ENCODE measurements around the gene NOX4.

DNA sequence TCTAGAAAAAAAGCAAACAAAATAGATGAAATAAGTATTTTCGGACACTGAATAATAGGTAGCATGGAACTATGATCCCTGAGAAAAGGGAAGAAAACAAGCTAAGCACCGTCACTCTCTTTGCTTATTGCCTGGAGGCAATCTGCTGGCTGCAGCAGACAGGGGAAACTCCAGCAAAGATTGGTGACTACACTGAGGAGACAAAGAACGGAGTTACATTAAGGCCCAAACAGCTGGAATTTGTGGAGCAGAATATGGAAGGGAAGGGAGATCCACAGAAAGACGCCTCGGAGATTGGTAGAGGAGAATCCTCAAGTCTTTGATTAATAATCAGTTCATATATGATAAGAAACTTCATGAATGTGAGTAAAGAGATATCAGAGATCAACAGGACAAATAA is 163.3 kb downstream of the NOX4 start:
- TF ChIP-seq, protein P1, sequence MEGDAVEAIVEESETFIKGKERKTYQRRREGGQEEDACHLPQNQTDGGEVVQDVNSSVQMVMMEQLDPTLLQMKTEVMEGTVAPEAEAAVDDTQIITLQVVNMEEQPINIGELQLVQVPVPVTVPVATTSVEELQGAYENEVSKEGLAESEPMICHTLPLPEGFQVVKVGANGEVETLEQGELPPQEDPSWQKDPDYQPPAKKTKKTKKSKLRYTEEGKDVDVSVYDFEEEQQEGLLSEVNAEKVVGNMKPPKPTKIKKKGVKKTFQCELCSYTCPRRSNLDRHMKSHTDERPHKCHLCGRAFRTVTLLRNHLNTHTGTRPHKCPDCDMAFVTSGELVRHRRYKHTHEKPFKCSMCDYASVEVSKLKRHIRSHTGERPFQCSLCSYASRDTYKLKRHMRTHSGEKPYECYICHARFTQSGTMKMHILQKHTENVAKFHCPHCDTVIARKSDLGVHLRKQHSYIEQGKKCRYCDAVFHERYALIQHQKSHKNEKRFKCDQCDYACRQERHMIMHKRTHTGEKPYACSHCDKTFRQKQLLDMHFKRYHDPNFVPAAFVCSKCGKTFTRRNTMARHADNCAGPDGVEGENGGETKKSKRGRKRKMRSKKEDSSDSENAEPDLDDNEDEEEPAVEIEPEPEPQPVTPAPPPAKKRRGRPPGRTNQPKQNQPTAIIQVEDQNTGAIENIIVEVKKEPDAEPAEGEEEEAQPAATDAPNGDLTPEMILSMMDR (IDR thresholded peaks at IDR 0.05; ENCODE audit: low read depth, low read length, poor library complexity, severe bottlenecking) = no peak
- TF ChIP-seq EZH2phosphoT487 (IDR thresholded peaks at IDR 0.05; ENCODE audit: borderline replicate concordance, low read length) = no peak

All from DOHH2 (cell line).